Measurements from ENCODE around the gene SPTAN1.
"Not testable (repeated sequence)": the region's sequence is repeated elsewhere in the genome, so short reads cannot be mapped to it uniquely, and the experiment has no call there.

SPTAN1 gene

DNA sequence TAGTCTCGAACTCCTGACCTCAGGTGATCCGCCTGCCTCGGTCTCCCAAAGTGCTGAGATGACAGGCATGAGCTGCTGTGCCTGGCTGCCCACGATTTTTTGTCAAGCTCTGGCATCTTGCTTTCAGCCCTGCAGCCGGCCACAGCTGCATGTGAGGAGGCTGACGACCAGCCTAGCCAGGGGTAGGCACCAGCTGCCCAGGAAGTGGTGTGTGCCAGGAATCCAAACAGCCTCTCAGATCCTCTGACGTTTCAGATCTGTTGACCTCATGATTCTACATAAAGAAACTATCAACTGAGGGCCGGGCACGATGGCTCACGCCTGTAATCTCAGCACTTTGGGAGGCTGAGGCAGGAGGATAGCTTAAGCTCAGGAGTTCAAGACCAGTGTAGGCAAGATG, 85.3 kb downstream of the SPTAN1 start:
- in situ Hi-C loops (cut with HindIII; ENCODE audit: low sequenced_read_pairs), result no loop called here
- DNase-seq (ENCODE audit: low read depth), result no peak
- H3K4me3 ChIP-seq (ENCODE audit: low read depth, low read length), result no peak overlapping the region
- TF ChIP-seq, protein P1, sequence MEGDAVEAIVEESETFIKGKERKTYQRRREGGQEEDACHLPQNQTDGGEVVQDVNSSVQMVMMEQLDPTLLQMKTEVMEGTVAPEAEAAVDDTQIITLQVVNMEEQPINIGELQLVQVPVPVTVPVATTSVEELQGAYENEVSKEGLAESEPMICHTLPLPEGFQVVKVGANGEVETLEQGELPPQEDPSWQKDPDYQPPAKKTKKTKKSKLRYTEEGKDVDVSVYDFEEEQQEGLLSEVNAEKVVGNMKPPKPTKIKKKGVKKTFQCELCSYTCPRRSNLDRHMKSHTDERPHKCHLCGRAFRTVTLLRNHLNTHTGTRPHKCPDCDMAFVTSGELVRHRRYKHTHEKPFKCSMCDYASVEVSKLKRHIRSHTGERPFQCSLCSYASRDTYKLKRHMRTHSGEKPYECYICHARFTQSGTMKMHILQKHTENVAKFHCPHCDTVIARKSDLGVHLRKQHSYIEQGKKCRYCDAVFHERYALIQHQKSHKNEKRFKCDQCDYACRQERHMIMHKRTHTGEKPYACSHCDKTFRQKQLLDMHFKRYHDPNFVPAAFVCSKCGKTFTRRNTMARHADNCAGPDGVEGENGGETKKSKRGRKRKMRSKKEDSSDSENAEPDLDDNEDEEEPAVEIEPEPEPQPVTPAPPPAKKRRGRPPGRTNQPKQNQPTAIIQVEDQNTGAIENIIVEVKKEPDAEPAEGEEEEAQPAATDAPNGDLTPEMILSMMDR (IDR thresholded peaks at IDR 0.05; ENCODE audit: low read depth, low read length, missing control alignments), result no peak

GRCh38 chr9:128638580-128638979, 86.2 kb downstream of the SPTAN1 start:
- DNase-seq (ENCODE audit: low read depth), result no peak
- in situ Hi-C loops (cut with HindIII; ENCODE audit: low sequenced_read_pairs), result no loop called here
- no peak overlapping the region for H3K4me3 ChIP-seq (ENCODE audit: low read depth, low read length)
- TF ChIP-seq, protein P1 (IDR thresholded peaks at IDR 0.05; ENCODE audit: low read depth, low read length, missing control alignments), result no peak

- TF ChIP-seq, protein P1 (IDR thresholded peaks at IDR 0.05; ENCODE audit: low read depth, low read length, missing control alignments), result no peak
- H3K4me3 ChIP-seq (ENCODE audit: low read depth, low read length), result no peak overlapping the region
- no peak for DNase-seq (ENCODE audit: low read depth)
- in situ Hi-C loops (cut with HindIII; ENCODE audit: low sequenced_read_pairs), result no loop called here
Measured at GRCh38 chr9:128640603-128641002, 88.2 kb downstream of the SPTAN1 start.

GRCh38 chr9:128642675-128643245, 90.4 kb downstream of the SPTAN1 start:
- no peak overlapping the region for H3K4me3 ChIP-seq (ENCODE audit: low read depth, low read length)
- DNase-seq (ENCODE audit: low read depth), result no peak
- TF ChIP-seq, protein P1 (IDR thresholded peaks at IDR 0.05; ENCODE audit: low read depth, low read length, missing control alignments), result no peak
- in situ Hi-C loops (cut with HindIII; ENCODE audit: low sequenced_read_pairs), result no loop called here

DNA sequence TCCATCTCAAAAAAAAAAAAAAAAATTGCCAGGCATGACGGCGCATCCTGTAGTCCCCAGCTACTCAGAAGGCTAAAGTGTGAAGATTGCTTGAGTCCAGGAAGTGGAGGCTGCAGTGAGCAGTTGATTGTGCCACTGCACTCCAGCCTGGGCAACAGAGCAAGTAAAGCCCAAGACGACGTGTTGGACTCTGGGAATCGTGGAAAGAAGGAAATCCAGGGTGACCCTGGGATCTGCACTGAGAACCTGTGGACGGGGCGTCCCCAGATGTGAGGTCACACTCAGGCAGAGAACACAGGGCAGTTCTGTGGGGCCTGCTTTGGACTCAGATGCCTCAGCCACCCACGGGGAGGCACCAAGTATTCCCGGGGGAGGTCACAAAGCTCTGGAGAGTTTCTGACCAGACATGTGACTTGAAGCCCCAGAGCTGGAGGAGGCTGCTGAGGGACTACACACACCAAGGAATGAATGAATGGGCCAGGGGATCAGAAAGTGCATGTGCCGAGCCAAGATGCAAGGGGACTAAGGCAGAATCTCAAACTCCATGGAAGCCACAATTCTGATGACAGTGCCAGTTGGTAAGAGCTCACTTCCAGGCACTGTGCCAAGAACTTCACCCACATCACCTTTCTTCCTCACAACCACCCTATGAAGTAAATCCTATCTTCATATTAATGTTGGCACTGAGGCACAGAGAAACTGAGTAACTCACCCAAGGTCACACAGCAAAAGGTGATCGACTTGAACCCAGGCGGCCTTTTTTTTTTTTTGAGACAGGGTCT, 91.3 kb downstream of the SPTAN1 start:
- TF ChIP-seq, protein P1 (IDR thresholded peaks at IDR 0.05; ENCODE audit: low read depth, low read length, missing control alignments), result no peak
- in situ Hi-C loops (cut with HindIII; ENCODE audit: low sequenced_read_pairs), result no loop called here
- H3K4me3 ChIP-seq (ENCODE audit: low read depth, low read length), result no peak overlapping the region
- DNase-seq (ENCODE audit: low read depth), result no peak

GRCh38 chr9:128648206-128648605, 95.8 kb downstream of the SPTAN1 start:
- H3K4me3 ChIP-seq (ENCODE audit: low read depth, low read length); DNase-seq (ENCODE audit: low read depth); in situ Hi-C loops (cut with HindIII; ENCODE audit: low sequenced_read_pairs): not testable (repeated sequence)
- TF ChIP-seq, protein P1 (IDR thresholded peaks at IDR 0.05; ENCODE audit: low read depth, low read length, missing control alignments), result peak; percentile 10
